Measurements from ENCODE around the gene CCDC184.
"Not testable (repeated sequence)": the region's sequence is repeated elsewhere in the genome, so short reads cannot be mapped to it uniquely, and the experiment has no call there.

Gene CCDC184

DNA sequence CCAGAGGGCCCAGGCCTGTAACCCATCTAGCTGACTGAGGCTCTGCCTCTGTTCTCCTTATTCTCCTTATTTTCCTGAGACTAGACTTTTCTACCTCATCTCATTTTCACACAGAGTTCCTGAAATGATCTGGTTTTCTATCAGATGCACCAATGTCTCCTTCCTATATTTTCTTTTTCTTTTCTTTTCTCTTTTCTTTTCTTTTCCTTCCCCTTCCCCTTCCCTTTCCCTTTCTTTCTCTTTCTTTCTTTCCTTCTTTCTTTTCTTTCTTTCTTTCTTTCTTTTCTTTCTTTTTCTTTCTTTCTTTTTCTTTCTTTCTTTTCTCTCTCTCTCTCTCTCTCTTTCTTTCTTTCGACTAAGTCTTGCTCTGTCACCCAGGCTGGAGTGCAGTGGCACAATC is 3.0 kb upstream of the CCDC184 start:
- no peak for DNase-seq

DNA sequence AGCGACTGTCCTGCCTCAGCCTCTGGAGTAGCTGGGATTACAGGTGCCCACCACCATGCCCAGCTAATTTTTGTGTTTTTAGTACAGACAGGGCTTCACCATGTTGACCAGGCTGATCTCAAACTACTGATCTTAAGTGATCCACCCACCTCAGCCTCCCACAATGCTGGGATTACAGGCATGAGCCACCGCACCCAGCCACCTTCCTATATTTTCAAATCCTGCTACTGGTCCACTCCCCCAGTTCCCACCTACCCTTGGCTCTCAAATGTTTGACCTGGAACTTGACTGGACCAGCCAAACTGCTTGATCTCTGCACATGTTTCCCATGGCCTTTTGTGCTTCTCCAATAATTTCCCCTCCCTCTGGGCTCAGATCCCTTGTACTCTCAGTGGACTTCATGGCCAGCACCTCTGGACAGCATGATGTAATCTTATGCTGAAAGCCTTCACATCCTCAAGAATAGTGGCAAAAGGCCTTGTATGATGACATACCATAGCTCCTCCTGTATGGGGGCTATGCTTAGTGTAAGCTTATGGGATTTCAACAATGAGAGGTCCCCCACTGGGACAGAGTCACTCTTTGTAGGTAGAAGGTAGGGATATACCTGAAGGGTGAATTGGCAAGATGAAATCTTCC is 2.5 kb upstream of the CCDC184 start:
- no peak for DNase-seq

DNA sequence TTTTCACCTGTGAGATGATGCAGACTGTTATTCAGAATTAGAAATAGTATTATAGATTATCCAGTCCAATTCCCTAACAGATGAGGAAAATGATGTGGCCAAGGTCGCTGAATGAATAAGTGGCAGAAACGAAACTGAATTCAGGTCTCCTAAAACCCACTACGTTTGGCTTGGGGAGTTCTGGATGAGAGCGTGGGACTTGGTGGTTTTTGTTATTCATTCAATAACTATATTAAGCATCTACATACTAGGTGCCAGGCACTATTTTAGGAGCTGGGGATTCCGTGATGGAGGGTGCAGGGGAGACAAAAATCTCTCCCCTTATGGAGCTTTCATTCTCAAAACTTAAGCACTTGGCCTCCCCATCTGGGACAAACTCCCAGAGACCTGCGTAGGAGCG is 813 bp upstream of the CCDC184 start:
- no peak for DNase-seq

DNA sequence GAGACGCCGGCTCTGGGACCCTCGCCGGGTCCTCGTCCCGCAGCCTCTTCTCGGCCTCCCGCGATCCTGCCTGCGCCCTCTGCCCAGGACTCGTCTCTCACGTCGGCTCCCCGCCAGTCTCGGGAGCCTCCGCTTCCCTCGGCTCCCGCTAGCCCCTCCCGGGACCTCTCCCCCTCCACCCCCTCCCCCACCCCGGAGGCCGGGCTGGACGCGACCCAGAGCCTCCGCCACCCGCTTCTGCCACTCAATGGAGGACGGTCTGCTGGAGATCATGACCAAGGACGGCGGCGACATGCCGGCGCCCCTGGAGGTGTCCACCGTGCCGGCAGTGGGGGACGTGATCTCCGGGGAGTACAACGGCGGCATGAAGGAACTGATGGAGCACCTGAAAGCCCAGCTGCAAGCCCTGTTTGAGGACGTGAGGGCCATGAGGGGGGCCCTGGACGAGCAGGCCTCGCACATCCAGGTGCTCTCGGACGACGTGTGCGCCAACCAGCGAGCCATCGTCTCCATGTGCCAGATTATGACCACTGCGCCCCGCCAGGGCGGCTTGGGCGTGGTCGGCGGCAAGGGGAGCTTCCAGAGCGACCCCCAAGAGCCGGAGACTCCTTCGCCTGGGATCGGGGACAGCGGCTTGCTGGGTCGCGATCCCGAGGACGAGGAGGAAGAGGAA is 568 bp downstream of the CCDC184 start:
- DNase-seq: no peak

DNA sequence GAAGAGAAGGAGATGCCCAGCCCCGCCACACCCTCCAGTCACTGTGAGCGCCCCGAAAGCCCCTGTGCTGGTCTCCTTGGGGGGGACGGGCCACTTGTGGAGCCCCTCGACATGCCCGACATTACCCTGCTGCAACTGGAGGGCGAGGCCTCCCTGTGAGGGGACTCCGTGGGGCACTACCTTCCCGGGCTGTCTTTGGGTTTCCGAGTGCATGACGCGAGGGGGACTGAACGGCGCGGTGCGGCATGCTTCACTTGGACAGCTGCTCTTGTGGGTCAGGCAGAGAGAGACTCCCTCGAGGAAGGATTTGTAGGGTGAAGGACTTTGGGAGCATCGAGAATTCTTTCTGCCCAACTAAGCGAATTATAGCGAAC is 1.1 kb downstream of the CCDC184 start:
- DNase-seq: no peak

DNA sequence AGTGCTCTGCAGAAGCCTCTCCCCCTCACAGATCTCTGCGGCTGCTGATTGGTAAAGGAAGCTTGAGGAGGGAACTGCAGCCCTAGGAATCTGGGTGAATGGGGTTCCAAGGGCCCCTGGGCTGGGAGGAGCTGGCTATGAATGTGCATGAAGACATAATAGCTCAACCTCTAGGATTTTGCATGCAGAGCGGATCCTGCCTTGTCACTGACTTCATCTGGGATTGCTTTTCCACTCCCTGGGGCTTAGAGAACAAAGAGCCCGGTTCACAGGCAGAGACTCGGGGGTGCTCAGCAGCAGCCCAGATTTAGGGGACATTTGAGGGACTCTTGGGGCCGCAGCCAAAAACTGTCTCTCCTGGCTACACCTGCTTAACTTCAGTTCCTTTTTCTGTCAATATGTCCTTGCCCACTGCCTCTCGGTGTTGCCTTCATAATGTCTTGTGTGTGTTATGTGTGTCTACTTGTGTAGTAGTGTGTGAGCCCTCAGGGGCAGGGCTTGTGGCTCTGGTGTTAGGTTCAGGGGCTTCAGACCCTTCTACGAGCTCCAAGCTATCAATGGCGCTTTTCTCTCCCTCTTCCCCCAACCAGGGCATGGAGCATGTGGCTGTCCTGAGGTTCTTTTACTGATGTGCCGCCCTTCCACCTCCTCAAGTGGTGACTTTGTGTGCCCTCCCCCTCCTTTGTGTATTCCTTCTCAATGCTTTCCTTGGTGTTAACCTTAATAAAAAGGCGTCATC is 1.9 kb downstream of the CCDC184 start:
- no peak for DNase-seq

DNA sequence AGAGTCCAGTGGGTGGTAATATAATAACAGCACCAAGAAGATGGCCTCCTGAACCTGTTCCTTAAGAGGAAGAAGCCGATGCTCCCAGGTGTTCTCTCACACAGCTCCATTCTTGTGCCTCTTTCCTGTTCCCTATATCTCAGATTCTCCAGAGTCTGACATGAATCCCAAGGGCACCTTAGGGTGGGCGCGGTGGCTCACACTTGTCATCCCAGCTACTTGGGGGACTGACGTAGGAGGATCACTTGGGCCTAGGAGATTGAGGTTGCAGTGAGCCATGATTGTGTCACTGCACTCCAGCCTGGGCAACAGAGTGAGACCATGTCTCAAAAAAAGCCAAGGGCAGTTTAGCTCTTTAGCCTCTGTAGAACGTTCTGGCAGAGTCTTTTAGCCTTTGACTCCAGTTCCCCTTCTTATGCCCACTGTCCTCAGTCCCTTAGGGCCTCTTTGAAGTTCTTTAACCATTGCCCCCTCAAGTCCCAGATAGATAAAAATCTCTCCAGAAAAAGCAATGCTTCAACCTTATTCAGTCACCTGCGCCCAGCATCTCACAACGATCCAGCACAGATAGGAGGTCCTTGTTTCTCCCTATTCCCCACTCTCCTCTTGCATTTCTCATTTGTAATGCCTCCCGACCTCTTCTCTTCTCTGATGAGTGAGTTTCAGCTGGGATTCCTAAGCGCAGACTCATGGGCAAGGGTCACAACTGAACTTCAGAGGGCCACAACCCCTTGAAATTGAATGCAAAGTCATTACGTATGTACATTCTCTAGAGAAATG is 4.7 kb downstream of the CCDC184 start:
- no peak for DNase-seq

DNA sequence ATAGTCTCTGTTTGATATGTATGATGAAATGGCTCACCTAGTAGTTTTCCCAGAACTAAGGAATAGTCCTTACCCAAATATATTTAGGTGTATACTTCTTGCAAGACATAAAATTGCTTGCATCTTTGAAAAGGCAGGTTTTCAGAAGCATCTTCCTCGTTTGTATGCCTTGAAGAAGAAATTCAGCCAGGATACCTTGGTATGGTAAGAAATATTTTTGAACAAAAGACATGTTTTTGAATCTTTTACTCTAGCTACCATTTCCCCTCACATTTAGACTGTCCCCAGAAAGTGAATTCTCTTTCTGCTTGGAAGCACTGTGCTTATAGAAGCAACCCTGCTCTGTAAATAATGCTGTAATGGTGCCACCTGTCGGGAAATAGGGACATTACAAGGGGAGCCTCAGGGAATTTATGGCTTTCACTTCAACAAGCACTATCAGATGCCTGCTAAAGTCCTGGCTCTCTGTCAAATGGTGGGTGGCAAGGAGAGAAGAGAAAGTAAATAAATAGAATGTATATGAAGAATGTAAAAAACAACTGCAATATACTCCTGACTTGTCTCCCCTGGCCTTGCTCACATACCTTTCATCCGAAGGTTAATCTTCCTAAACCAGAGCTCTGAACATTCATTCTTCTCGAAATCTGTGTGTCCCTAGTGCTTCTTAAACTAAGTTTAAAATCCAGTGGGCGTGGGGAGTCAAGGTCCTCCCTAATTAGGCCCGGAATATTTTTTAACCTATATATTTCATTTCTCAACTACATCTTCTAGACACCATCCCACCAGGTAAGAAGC is 6.1 kb downstream of the CCDC184 start:
- DNase-seq: peak; percentile 82

DNA sequence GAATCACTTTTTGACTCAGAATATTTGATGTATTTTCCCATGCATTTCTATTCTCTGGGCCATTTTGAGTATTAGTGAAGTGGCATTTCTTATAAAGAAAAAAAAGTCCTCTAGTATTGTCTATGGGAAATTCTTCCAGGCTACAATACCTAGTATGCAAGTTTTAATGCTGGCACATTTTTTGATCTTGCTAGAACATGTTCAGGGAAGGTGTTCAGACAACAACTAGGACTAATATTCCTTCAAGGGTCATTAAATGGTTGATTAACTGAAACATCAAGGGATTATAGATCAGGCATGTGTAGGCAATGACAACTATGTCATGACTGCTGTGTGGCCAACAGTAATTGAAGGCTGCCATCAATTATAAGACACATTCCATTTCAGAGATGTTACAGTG is 7.7 kb downstream of the CCDC184 start:
- no peak for DNase-seq

DNA sequence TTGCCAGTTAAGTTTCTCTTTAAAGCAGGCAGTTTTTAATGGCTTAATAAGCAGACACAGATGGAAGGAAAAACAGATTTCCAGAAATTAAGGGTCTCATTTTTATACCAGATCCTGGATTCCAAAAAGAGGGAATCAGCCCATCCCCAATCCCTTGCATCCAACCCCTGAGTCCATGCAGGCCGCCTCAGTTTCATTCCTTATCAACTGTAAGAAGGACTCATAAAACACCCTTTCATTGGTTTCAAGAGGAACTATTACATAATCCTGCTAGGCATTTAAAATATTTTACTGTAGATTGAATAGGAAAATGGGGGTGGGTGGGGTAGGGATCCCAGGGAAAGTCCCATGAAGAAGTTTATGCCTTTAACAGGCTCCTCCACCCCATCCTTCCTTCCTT is 9.4 kb downstream of the CCDC184 start:
- DNase-seq: no peak

DNA sequence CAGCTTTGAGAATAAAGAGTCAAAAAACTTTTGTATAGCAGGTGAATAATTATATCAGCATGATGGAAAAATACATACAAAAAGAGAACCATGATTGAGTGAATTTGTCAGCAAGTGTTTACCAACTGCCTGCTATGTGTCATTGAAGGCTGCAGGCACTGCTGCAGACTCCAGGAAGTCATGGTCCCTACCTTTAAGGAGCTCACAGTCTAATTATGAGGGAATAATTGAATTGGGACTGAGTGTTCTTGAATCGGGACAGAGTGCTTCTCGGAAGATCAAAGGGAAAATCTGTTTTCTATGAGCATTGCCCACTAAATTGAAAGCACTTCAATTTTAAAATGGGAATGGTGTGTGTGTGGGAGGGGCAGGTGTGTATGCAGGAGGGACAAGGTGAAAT is 10.2 kb downstream of the CCDC184 start:
- DNase-seq: no peak

DNA sequence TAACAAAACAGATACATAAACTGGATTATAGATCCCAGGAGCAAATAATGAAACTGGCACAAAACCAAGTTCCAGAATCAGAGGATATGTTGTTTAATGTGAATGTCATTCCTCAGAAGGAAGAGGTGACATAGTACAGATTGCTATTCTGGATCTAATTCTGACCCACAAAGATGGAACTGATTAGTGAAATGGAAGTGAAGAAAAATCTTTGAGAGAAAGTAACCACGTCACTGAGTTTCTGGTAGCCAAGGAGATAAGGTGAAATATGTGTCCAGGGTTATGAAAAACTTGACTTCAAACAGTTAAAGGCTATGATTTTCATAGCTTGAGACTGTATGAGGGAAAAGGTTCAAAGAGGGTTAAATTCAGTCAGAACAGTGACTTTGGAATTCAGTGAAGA is 11.4 kb downstream of the CCDC184 start:
- no peak for DNase-seq

DNA sequence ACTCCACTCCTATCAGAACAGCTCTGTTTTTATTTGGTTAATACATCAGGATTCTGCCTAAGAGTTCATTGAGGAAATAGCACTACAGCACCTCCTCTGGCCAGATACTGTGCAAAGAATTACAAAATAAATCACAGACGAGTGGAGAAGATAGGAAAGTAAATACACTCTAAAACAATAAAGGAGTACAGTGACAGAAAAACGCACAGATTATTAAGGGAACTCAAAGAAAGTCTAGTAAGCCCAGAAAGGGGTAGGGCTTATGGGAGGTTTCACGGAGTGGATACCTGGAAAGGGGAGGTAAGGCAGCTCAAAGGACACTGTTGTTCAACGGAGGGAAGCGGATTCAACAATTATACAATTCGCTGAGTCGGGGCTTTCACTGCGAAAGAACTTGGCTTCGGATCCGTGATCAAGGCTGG is 14.1 kb downstream of the CCDC184 start:
- peak; percentile 63 for DNase-seq

DNA sequence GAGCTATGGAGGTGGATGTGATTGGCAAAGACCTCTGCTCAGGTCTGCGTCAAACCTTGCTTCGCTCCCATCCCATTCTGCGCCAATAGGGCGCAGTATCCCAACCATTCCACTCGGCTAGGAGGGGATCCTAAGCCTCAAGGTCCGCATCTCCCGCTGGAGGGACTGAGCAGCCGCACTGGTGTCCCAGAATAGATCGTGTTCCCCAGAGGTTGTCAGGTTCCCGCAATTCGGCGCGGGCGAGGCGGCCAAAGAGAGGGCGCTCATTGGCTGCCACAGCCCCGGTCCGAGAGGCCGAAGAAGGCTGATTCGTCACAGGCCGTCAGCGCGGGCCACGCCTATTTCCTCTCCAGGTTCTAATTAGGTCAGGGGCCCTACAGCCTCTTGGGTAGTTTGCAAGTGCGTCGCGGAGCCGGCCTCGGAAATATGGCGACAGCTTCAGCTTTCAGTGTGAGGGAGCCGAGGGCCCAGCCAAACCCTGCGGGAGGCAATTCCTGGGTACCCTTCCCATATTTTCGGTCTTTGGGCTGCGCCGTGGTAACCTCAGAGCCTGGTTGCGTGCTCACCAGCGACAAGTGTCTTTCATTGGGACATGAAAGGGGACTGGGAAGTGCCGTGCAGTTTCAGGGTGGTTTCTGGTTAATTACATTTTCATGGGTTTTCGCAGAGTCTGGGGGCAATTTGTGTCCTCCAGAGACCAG is 14.7 kb downstream of the CCDC184 start:
- DNase-seq: peak; percentile 98

DNA sequence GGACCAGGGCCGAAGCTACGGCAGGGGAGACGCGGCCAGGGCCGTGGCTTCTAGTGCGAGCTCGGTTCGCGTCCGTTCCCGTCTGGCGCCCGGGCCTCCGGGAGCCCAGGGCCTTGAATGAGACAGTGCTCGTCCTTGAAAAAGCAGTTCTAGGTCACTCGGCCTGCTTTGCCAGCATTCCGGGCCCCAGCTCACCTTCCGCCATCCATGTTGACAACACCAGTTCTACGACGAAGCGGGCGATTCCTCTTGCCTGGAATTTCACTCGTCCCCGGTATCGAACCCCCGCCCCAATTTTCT is 15.2 kb downstream of the CCDC184 start:
- DNase-seq: peak; percentile 50

DNA sequence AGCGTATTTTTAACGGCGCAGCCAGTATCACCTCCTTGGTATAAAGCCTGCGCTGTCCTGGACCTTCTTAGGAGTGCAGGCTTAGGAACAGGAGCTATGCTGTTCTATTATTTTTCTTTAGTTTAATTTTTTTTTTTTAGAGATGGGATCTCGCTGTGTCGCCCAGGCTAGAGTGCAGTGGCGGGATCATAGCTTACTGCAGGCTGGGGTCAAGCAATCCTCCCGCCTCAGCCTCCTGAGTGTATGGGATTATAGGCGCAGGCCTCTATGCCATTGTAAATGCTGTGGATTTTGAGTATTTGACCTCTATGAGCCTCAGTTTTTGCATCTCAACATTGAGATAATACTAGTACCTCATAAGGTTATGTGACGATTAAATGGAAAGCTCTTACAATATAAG is 15.5 kb downstream of the CCDC184 start:
- DNase-seq: no peak

DNA sequence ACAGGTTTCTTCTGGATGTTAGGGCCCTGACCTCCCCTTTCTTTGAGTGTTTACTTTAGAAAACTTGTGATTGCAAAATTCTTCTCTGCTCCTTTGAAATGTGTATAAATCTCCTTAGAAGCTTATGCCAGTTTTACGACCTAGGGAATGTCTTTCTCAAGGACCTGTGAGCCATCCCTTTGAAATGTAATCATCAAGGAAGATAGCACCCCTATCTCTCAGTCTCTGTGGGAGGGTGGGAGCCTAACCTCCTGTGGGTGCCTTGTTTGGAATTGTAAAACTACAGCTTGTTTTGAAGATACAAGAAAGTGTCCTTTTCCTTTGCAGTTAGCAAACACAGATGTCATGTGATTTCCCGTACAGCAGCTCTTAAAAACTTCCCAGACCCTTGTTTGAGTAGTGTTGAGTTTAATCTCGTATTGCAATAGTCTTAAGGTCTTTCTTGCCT is 16.4 kb downstream of the CCDC184 start:
- DNase-seq: no peak

DNA sequence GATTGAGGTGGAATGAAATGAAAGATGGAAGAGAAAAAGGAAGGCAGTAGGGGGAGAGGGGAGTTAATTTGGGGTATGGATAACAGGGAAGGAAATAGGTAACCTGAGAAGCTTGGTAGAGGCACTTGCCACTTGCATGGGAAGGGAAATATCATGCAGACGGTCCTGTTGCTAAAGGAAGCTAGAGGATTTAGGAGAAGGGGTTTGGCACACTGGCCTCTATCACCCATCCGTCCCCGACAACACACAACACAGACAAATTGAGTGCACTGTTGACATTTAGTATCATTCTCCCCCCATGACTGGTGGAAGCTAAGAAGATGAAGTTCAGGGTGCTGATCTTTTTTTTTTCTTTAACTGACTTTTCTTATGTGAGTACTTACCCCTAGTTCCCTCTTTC is 17.6 kb downstream of the CCDC184 start:
- DNase-seq: no peak

DNA sequence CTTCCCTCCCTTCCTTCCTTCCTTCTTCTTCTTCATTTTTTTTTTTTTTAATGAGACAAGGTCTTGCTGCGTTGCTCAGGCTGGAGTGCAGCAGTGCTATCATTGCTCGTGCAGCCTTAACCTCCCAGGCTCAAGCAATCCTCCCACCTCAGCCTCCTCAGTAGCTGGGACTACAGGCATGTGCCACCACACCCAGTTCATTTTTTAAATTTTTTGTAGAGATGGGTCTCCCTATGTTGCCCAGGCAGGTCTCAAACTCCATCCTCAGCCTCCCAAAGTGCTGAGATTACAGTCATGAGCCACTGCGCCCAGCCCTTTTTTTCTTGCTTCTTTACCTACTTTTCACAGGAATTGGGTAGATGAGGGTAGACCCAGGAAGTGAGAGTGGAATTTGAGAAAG is 18.1 kb downstream of the CCDC184 start:
- no peak for DNase-seq

DNA sequence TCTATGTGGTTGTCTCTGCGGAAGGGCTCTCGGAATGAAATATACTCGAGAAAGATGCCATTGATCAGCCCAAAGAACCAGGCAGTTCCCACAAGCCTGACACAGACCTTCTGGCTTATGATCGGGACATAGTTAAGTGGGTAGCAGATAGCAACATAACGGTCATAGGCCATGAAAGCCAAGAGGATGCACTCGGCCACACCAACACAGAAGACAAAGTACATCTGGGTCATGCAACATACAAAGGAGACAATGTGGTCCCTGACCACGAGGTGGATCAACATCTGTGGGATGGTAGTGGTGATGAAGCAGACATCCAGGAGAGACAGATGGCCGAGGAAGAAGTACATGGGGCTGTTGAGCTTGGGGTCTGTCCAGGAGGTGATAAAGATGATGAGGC is 19.3 kb downstream of the CCDC184 start:
- no peak for DNase-seq

DNA sequence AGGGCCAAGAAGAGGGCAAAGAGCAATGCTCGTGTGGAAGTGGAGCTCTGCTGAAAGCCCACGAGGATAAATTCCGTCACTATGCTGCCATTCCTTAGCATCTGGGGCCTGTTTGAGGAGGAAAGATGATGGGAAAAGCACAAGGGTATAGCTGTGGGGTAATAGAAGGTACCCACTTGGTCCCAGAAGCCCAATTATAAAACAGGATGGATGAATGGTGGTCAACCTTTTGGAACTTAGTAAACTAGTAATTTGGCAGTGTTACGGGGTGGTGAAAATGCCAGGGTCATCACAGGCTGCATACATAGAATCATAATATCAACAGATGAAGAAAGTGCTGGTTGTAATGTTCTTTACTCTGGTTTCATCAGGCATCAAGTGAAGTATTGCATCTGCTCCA is 19.7 kb downstream of the CCDC184 start, which contains the start of gene OR10AD1:
TSS of gene OR10AD1 (minus strand) at position 101 of the 400 bp plus-strand sequence. CDS start at position 101, 0 bp downstream.
- no peak for DNase-seq

DNA sequence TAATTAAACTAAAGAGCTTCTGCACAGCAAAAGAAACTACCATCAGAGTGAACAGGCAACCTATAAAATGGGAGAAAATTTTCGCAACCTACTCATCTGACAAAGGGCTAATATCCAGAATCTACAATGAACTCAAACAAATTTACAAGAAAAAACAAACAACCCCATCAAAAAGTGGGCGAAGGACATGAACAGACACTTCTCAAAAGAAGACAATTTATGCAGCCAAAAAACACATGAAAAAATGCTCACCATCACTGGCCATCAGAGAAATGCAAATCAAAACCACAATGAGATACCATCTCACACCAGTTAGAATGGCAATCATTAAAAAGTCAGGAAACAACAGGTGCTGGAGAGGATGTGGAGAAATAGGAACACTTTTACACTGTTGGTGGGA is 26.1 kb downstream of the CCDC184 start:
- not testable (repeated sequence) for DNase-seq

Data from hematopoietic multipotent progenitor cell treated with erythropoietin and hydrocortisone succinate and interleukin-3 and kit ligand, for 6 days (in vitro differentiated cells).